Right ventricle myocardium inferior (tissue), 1 donor: ENCODE results near the gene HPSE2. TPM values are rescaled to one million over a fixed set of nuclear protein-coding genes. Genes with fewer than 3 reads are reported as not detected.
"Not testable (repeated sequence)": the region's sequence is repeated elsewhere in the genome, so short reads cannot be mapped to it uniquely, and the experiment has no call there.

Source experiments
- ATAC-seq: fragments of 200-7000 bp; cut with Tn5 transposase; one replicate; pipeline ENCODE4 v1.9.1; 2020; ENCODE audit warnings: mild to moderate bottlenecking, moderate library complexity
- DNase-seq: peaks from one replicate; pipeline ENCODE4 v3.0.0; 2021; ENCODE audit errors: missing footprints
- intact Hi-C: fragments of 100-400 bp; cut with DNase I; formaldehyde crosslinking; loops from one replicate; pipeline ENCODE4 v1.11.0; 2022
- long read RNA-seq: library from polyadenylated mRNA; unstranded; transcript quantifications from one replicate; pipeline ENCODE4 v2.0.0, GENCODE V29; 2021
- total RNA-seq: library from RNA; stranded (reverse); fragmentation: NEBNext Ultra II Directional; extraction: Animal tissue kit (Norgen Biotek cat#: 25700); gene quantifications from one replicate; pipeline ENCODE4 v1.2.1, GENCODE V29; 2021
- donor health status: DM: no; HTN: yes; CAD: no; lungs with severe emphysema.

Gene HPSE2
- 0.14 TPM for total RNA-seq
- long read RNA-seq: 0 reads

- ATAC-seq: no peak
Observed at GRCh38 chr10:99235658-99236626, at the start of gene HPSE2. TSS of gene HPSE2 (minus strand) at chr10:99235852.

GRCh38 chr10:99280472-99280871 lies 44.8 kb upstream of the HPSE2 start:
- ATAC-seq: no peak
- intact Hi-C loops: no loop called here

More at GRCh38 chr10:99235658-99236626, at the start of gene HPSE2:
- intact Hi-C loops: no loop called here
- DNase-seq: peak; percentile 59

GRCh38 chr10:99279626-99280111 lies 44.0 kb upstream of the HPSE2 start:
- intact Hi-C loops: no loop called here
- ATAC-seq (no peak), DNase-seq (no peak)

More at GRCh38 chr10:99280472-99280871, 44.8 kb upstream of the HPSE2 start:
- no peak for DNase-seq

GRCh38 chr10:99276848-99277486 lies 41.3 kb upstream of the HPSE2 start:
- DNase-seq (no peak), ATAC-seq (no peak)
- intact Hi-C loops: no loop called here

- no peak for DNase-seq
- intact Hi-C loops: no loop called here
- no peak for ATAC-seq
Observed at GRCh38 chr10:99266383-99266782, 30.7 kb upstream of the HPSE2 start.

GRCh38 chr10:99248824-99249223 lies 13.2 kb upstream of the HPSE2 start:
- no peak for ATAC-seq
- intact Hi-C loops: loop anchor here (5.0 kb wide), 1 partner anchor 123 kb away; no protein-coding TSS in a partner anchor

GRCh38 chr10:99247893-99248292 lies 12.2 kb upstream of the HPSE2 start:
- intact Hi-C loops: loop anchor here (2.0 to 5.0 kb wide), 2 partner anchors 124 to 779 kb away; no protein-coding TSS in a partner anchor
- DNase-seq, ATAC-seq: not testable (repeated sequence)

More at GRCh38 chr10:99248824-99249223, 13.2 kb upstream of the HPSE2 start:
- DNase-seq: no peak

- no peak for ATAC-seq
- DNase-seq: no peak
- intact Hi-C loops: no loop called here
Observed at GRCh38 chr10:99236627-99237309, 1.1 kb upstream of the HPSE2 start.

GRCh38 chr10:99234791-99235657 lies 628 bp downstream of the HPSE2 start:
- intact Hi-C loops: no loop called here
- DNase-seq: no peak
- ATAC-seq: no peak

- peak; percentile 50 for ATAC-seq
Observed at GRCh38 chr10:99234041-99234790, 1.4 kb downstream of the HPSE2 start.

GRCh38 chr10:99233689-99234037 lies 2.0 kb downstream of the HPSE2 start:
- no peak for ATAC-seq
- intact Hi-C loops: no loop called here
- DNase-seq: no peak

More at GRCh38 chr10:99234041-99234790, 1.4 kb downstream of the HPSE2 start:
- intact Hi-C loops: no loop called here
- peak; percentile 79 for DNase-seq

- intact Hi-C loops: no loop called here
- no peak for ATAC-seq
- DNase-seq: no peak
Observed at GRCh38 chr10:99233000-99233688, 2.5 kb downstream of the HPSE2 start.

- intact Hi-C loops: no loop called here
- ATAC-seq (no peak), DNase-seq (peak; percentile 55)
Observed at GRCh38 chr10:99232360-99232999, 3.2 kb downstream of the HPSE2 start.

GRCh38 chr10:99224766-99225165 lies 10.9 kb downstream of the HPSE2 start:
- DNase-seq: no peak
- intact Hi-C loops: no loop called here
- ATAC-seq: no peak

- DNase-seq (no peak), ATAC-seq (no peak)
- intact Hi-C loops: no loop called here
Observed at GRCh38 chr10:99207340-99207739, 28.3 kb downstream of the HPSE2 start.

- DNase-seq (no peak), ATAC-seq (no peak)
- intact Hi-C loops: no loop called here
Observed at GRCh38 chr10:99203310-99203709, 32.3 kb downstream of the HPSE2 start.
